ENCODE results near the gene ZNF346. TPM values are rescaled to one million over a fixed set of nuclear protein-coding genes. Genes with fewer than 3 reads are reported as not detected.

ZNF346 gene
- total RNA-seq, 2 experiments from 2014 or later = 36.6 to 42.4 TPM

DNA sequence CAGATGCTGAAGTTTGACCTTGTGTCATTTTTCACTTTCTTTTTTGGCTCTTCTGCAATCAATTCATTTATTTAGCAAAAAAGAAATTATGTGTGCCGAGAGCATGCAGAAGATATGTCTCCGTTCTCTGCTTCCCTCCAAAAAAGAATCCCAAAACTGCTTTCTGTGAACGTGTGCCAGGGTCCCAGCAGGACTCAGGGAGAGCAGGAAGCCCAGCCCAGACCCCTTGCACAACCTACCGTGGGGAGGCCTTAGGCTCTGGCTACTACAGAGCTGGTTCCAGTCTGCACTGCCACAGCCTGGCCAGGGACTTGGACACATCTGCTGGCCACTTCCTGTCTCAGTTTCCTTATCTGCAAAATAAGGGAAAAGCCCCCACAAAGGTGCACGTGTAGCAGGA is 66.6 kb downstream of the ZNF346 start:
- no TSS peak for BruUV-seq (replicated peaks)
- intact Hi-C loops (cut with micrococcal nuclease; ENCODE audit: unreplicated experiment) = loop anchor here (10.0 kb wide), 1 partner anchor 424 kb away; no protein-coding TSS in a partner anchor
- no peak for DNase-seq (ENCODE audit: low spot score)
- Histone ChIP-seq H3K27ac (ENCODE audit: low read depth, low read length, poor library complexity, severe bottlenecking) (no peak overlapping the region), H4K20me1 (ENCODE audit: insufficient read depth, low read length) (no peaks in the 10 kb centered on the region), H3K9me2 (ENCODE audit: insufficient read depth, low read length) (no peaks in the 10 kb centered on the region), H3K4me1 (ENCODE audit: insufficient read depth, low read length, poor library complexity, severe bottlenecking) (peaks cover 27% of the 10 kb centered on the region), H2AFZ (ENCODE audit: low read length) (no peak overlapping the region), H3K36me3 (ENCODE audit: insufficient read depth, low read length) (no peaks in the 10 kb centered on the region), H3K4me3 (ENCODE audit: low read depth, low read length, poor library complexity, severe bottlenecking) (no peak overlapping the region), H3K9me3 (ENCODE audit: low read length) (no peaks in the 10 kb centered on the region), H3K79me2 (ENCODE audit: insufficient read depth, low read depth, low read length) (no peaks in the 10 kb centered on the region), H3K4me2 (ENCODE audit: low read length) (no peak overlapping the region)
- no peak for TF ChIP-seq EZH2phosphoT487 (IDR thresholded peaks at IDR 0.05; ENCODE audit: borderline replicate concordance, low read depth, low read length)
- TF ChIP-seq, protein P1, sequence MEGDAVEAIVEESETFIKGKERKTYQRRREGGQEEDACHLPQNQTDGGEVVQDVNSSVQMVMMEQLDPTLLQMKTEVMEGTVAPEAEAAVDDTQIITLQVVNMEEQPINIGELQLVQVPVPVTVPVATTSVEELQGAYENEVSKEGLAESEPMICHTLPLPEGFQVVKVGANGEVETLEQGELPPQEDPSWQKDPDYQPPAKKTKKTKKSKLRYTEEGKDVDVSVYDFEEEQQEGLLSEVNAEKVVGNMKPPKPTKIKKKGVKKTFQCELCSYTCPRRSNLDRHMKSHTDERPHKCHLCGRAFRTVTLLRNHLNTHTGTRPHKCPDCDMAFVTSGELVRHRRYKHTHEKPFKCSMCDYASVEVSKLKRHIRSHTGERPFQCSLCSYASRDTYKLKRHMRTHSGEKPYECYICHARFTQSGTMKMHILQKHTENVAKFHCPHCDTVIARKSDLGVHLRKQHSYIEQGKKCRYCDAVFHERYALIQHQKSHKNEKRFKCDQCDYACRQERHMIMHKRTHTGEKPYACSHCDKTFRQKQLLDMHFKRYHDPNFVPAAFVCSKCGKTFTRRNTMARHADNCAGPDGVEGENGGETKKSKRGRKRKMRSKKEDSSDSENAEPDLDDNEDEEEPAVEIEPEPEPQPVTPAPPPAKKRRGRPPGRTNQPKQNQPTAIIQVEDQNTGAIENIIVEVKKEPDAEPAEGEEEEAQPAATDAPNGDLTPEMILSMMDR (conservative IDR thresholded peaks at IDR 0.05; ENCODE audit: low read length) = no peak
- CTCF ChIA-PET (ENCODE audit: unreplicated experiment) = no interaction called here
- POLR2A ChIA-PET = no interaction called here

DNA sequence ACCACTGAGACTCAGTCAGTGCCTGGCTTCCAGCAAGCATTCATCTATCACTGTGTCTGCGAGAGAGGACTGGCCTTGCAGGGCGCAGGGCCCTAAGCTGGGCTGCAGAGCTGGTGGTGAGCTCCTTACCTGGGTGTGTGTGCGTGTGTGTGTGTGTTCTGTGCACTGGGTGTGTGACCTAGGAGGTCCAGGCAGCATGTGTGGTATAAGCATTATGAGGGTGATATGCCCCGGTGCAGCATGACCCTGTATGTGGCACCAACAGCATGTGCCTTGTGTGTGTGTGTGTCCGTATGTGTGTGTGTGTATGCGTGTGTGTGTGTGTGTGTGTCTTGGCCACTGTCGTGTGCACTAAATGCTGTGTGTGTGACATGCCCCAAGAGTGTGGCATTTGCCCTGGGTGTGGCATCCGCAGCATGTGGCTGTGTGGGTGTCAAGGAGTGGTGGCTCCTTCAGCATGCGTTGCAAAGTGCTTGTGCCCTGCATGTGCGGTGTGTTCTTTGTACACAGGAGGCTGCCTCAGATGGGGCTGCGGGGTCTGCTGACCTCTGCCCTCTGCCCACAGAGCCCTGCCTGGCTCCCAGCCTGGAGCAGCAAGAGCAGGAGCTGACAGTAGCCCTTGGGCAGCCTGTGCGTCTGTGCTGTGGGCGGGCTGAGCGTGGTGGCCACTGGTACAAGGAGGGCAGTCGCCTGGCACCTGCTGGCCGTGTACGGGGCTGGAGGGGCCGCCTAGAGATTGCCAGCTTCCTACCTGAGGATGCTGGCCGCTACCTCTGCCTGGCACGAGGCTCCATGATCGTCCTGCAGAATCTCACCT is 67.5 kb downstream of the ZNF346 start:
- Histone ChIP-seq H3K9me2 (ENCODE audit: insufficient read depth, low read length) (no peaks in the 10 kb centered on the region), H3K4me2 (ENCODE audit: low read length) (no peak overlapping the region), H3K4me1 (ENCODE audit: insufficient read depth, low read length, poor library complexity, severe bottlenecking) (peaks cover 23% of the 10 kb centered on the region), H3K79me2 (ENCODE audit: insufficient read depth, low read depth, low read length) (no peaks in the 10 kb centered on the region), H3K27ac (ENCODE audit: low read depth, low read length, poor library complexity, severe bottlenecking) (no peak overlapping the region), H3K9me3 (ENCODE audit: low read length) (no peaks in the 10 kb centered on the region), H3K36me3 (ENCODE audit: insufficient read depth, low read length) (no peaks in the 10 kb centered on the region), H2AFZ (ENCODE audit: low read length) (no peak overlapping the region), H4K20me1 (ENCODE audit: insufficient read depth, low read length) (no peaks in the 10 kb centered on the region), H3K4me3 (ENCODE audit: low read depth, low read length, poor library complexity, severe bottlenecking) (no peak overlapping the region)
- CTCF ChIA-PET (ENCODE audit: unreplicated experiment) = no interaction called here
- POLR2A ChIA-PET = interaction anchor here (1.1 kb wide), 1 partner anchor 20 kb away, joined by 3 read pairs; no protein-coding TSS in a partner anchor
- BruUV-seq (replicated peaks) = no TSS peak
- no peak for DNase-seq (ENCODE audit: low spot score)
- intact Hi-C loops (cut with micrococcal nuclease; ENCODE audit: unreplicated experiment) = loop anchor here (10.0 kb wide), 1 partner anchor 425 kb away; no protein-coding TSS in a partner anchor
- no peak for TF ChIP-seq EZH2phosphoT487 (IDR thresholded peaks at IDR 0.05; ENCODE audit: borderline replicate concordance, low read depth, low read length)
- TF ChIP-seq, protein P1 (conservative IDR thresholded peaks at IDR 0.05; ENCODE audit: low read length) = no peak

DNA sequence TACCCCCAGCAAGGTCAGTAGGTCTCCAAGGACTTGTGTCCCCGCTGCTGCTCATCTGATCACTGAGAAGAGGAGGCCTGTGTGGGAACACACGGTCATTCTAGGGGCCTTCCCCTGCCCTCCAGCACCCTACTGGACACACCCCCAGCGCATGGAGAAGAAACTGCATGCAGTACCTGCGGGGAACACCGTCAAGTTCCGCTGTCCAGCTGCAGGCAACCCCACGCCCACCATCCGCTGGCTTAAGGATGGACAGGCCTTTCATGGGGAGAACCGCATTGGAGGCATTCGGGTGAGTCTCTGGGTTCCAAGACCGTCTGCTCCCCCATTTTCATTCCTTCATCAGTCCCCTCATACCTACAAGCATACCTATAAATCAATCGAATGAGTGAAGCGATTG is 68.3 kb downstream of the ZNF346 start:
- Histone ChIP-seq H3K27ac (ENCODE audit: low read depth, low read length, poor library complexity, severe bottlenecking) (no peak overlapping the region), H2AFZ (ENCODE audit: low read length) (no peak overlapping the region), H3K4me2 (ENCODE audit: low read length) (no peak overlapping the region), H3K9me2 (ENCODE audit: insufficient read depth, low read length) (no peaks in the 10 kb centered on the region), H3K4me3 (ENCODE audit: low read depth, low read length, poor library complexity, severe bottlenecking) (no peak overlapping the region), H4K20me1 (ENCODE audit: insufficient read depth, low read length) (no peaks in the 10 kb centered on the region), H3K4me1 (ENCODE audit: insufficient read depth, low read length, poor library complexity, severe bottlenecking) (peaks cover 15% of the 10 kb centered on the region), H3K9me3 (ENCODE audit: low read length) (no peaks in the 10 kb centered on the region), H3K36me3 (ENCODE audit: insufficient read depth, low read length) (no peaks in the 10 kb centered on the region), H3K79me2 (ENCODE audit: insufficient read depth, low read depth, low read length) (no peaks in the 10 kb centered on the region)
- CTCF ChIA-PET (ENCODE audit: unreplicated experiment) = no interaction called here
- POLR2A ChIA-PET = interaction anchor here (0.6 to 1.1 kb wide), 2 partner anchors 19 to 469 kb away, joined by 3 read pairs; no protein-coding TSS in a partner anchor
- DNase-seq (ENCODE audit: low spot score) = no peak
- intact Hi-C loops (cut with micrococcal nuclease; ENCODE audit: unreplicated experiment) = no loop called here
- no TSS peak for BruUV-seq (replicated peaks)
- TF ChIP-seq EZH2phosphoT487 (IDR thresholded peaks at IDR 0.05; ENCODE audit: borderline replicate concordance, low read depth, low read length) = no peak
- TF ChIP-seq, protein P1 (conservative IDR thresholded peaks at IDR 0.05; ENCODE audit: low read length) = no peak
